Stimulated activated CD4-positive, alpha-beta T cell treated with anti-CD3 and anti-CD28 coated beads, Interleukin-4, amount 100 ng/mL, for 1 hour (primary cell): ENCODE results near the gene MINDY2.

ENCODE experiments used
- DNase-seq: peaks from one replicate; pipeline ENCODE4 v3.0.0-alpha.2; 2020

MINDY2 gene

GRCh38 chr15:58770857-58771620, at the start of gene MINDY2:
Gene MINDY2, plus strand, starts transcription at chr15:58771302. Its CDS starts 94 bp downstream, at chr15:58771396.
- DNase-seq = peak; percentile 94

GRCh38 chr15:58724466-58724865, 46.6 kb upstream of the MINDY2 start:
- DNase-seq = no peak

- no peak for DNase-seq
Measured at GRCh38 chr15:58726867-58727266, 44.2 kb upstream of the MINDY2 start.

GRCh38 chr15:58731756-58732535, 39.2 kb upstream of the MINDY2 start:
- no peak for DNase-seq

- DNase-seq = no peak
Measured at GRCh38 chr15:58732625-58733363, 38.3 kb upstream of the MINDY2 start.

- no peak for DNase-seq
Measured at GRCh38 chr15:58734859-58735258, 36.2 kb upstream of the MINDY2 start.

- DNase-seq = no peak
Measured at GRCh38 chr15:58736018-58736643, 35.0 kb upstream of the MINDY2 start.

- DNase-seq = no peak
Measured at GRCh38 chr15:58737298-58737697, 33.8 kb upstream of the MINDY2 start.

GRCh38 chr15:58738046-58738707, 32.9 kb upstream of the MINDY2 start:
- DNase-seq = no peak

GRCh38 chr15:58740436-58740835, 30.7 kb upstream of the MINDY2 start:
- no peak for DNase-seq

- DNase-seq = no peak
Measured at GRCh38 chr15:58741032-58741431, 30.1 kb upstream of the MINDY2 start.

- DNase-seq = no peak
Measured at GRCh38 chr15:58742022-58742813, 28.9 kb upstream of the MINDY2 start.

- no peak for DNase-seq
Measured at GRCh38 chr15:58742819-58743502, 28.1 kb upstream of the MINDY2 start.

- no peak for DNase-seq
Measured at GRCh38 chr15:58746174-58746573, 24.9 kb upstream of the MINDY2 start.

GRCh38 chr15:58748040-58748851, 22.9 kb upstream of the MINDY2 start:
- peak; percentile 33 for DNase-seq

GRCh38 chr15:58748852-58749531, 22.1 kb upstream of the MINDY2 start:
- peak; percentile 46 for DNase-seq

GRCh38 chr15:58749532-58750337, 21.4 kb upstream of the MINDY2 start, which contains the start of gene ADAM10:
Gene ADAM10, minus strand, starts transcription at chr15:58749707. Its CDS starts 173 bp downstream, at chr15:58749534.
- DNase-seq = peak; percentile 99

- no peak for DNase-seq
Measured at GRCh38 chr15:58752716-58753115, 18.4 kb upstream of the MINDY2 start.
